HG02678 (cell line): Measurements from ENCODE around the gene ACTN1.
A peak's percentile ranks its signal among the peaks of the same experiment; 100 is the strongest.
"Not testable (repeated sequence)": the region's sequence is repeated elsewhere in the genome, so short reads cannot be mapped to it uniquely, and the experiment has no call there.

Experiments used
- ATAC-seq: cut with Tn5 transposase; IDR thresholded peaks from one replicate; pipeline ENCODE4 v1.9.1; 2021; ENCODE audit warnings: mild to moderate bottlenecking, moderate library complexity; ENCODE audit not compliant: unreplicated experiment

ACTN1 gene

DNA sequence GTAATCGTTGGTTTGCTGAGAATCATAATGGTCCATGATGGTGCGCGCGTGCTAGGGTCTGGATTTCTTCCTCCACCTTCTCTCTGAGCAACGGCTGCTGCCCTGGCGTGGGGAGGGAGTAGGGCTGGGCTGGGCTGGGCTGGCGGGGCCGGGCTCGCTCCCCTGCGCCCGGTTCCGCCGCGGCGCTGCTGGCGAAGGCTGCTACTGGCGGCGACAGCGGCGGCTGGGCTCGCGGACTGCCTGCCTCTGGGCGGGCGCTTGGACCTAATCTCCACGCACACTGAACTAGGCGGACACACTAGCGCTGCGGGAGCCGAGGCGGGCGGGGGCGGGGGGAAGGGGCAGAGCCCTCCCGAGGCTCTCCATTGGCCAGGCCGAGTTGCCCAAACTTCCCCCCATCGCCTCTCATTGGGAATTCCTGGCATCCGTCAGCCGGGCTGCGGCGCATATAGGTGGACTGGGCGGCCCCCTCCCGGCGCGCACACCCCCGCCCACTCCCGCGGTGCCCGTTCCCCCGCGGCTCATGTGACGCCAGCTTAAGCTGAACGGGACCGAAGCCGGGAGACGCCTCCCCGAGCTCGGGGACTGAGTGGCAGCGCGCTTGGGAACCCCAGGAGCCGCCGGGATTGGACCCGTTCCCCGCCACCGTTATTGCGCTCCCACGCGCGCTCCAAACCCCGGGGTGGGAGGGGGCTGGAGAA, at the start of gene ACTN1:
ACTN1 (minus strand) TSS at position 282 of the 701 bp plus-strand sequence; CDS start at position 36, 246 bp downstream.
- peak; percentile 41 for ATAC-seq

GRCh38 chr14:69027242-69027913, 48.3 kb upstream of the ACTN1 start:
- no peak for ATAC-seq

GRCh38 chr14:69023035-69023434, 43.9 kb upstream of the ACTN1 start:
- ATAC-seq, result no peak

- ATAC-seq, result not testable (repeated sequence)
Observed at GRCh38 chr14:69022093-69022492, 43.0 kb upstream of the ACTN1 start.

GRCh38 chr14:69017706-69018105, 38.6 kb upstream of the ACTN1 start:
- ATAC-seq, result no peak

- ATAC-seq, result no peak
Observed at GRCh38 chr14:69014829-69015259, 35.7 kb upstream of the ACTN1 start.

- no peak for ATAC-seq
Observed at GRCh38 chr14:69013943-69014782, 35.1 kb upstream of the ACTN1 start.

DNA sequence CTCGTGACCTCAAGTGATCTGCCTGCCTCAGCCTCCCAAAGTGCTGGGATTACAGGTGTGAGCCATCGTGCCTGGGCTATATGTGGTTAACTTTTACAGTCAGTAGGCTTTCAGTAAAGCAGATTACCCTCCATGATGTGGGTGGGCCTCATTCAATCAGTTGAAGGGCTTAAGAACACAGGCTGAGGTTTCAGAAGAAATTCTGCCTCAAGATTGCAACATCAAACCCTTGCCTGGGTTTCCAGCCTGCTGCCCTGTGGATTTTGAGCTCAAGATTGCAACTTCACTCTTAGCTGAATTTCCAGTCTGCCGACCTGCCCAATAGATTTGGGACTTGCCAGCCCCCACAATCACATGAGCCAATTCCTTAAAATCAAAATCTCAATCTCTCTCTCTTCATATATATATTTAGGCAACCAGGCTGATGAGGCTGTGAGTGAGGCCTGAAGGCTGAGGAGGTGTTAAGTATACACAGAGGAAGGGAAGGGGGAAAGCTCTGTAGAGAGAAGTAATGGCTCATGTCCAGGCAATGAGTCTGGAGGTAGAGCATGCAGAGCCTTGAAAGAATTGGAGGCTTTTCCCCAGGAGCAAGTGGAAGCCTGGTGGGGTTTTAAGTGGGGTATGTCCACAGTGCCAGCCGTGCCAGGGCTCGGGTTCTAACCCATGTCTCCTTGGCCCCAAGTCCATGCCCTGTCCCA, 33.3 kb upstream of the ACTN1 start:
- no peak for ATAC-seq

GRCh38 chr14:69010648-69011047, 31.5 kb upstream of the ACTN1 start:
- ATAC-seq, result no peak

DNA sequence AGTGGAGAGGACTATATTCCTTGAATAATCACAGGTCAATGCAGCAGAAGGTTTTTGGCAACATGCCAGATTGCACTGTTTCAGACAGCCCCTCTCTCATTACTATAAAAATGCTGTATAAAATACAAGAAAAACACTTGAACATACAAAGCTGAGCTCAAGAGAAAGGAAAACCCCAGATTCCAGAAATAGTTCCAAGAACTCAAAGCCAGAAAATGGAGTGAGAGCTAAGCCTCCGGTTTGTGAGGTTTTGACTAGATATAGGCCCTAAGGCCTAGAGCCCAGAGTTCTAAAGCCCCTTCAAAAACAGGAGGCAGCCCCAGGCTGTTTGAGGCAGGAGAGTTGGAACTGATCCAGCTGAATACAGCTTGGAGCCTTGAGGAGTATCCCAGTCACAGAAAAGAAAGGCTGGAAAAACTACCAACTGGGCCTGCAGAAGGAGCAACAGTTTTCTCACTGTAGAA, 29.4 kb upstream of the ACTN1 start:
- no peak for ATAC-seq

GRCh38 chr14:69006346-69006745, 27.2 kb upstream of the ACTN1 start:
- ATAC-seq, result no peak

- ATAC-seq, result no peak
Observed at GRCh38 chr14:69005432-69006148, 26.5 kb upstream of the ACTN1 start.

GRCh38 chr14:69004731-69005431, 25.8 kb upstream of the ACTN1 start:
- no peak for ATAC-seq

DNA sequence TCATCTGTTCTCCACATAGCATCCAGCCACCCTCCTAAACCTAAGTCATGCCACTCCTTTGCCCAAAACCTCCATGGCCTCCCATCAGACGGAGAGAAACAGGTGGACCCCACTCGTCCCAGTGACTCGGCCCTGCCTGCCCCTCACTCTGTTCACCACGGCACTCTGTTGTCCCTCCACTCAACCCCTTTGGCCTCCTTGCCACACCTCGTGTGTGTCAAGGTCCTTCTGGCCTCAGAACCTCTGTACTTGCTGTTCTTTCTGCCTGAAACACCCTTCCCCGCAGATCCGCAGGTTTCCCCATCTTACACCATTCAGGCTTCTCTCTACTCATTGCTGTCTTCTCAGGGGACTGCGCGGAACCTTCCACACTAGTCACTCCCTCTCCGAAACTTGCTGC, 24.5 kb upstream of the ACTN1 start:
- no peak for ATAC-seq

DNA sequence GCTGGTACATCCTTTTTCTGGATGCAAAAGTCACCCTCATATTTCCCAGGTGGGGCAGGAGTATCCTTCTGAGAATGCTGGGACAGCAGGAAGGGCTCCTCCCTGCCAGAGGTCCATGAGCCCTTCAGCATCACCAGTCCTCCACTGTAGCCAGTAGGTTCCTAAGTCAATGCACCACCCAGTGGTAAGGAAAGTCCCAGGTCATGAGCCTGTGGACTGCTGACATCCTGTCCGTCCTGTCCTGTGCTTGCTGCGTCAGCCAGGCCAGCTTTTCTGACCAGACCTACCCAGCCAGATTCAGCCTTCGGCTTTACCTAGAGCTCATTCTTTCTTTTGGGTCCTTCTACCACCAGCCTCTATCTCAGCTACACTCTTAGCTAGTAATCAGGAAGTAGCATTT, 23.0 kb upstream of the ACTN1 start:
- no peak for ATAC-seq

GRCh38 chr14:69001375-69001774, 22.3 kb upstream of the ACTN1 start:
- ATAC-seq, result no peak

- ATAC-seq, result no peak
Observed at GRCh38 chr14:68998062-68998461, 19.0 kb upstream of the ACTN1 start.

GRCh38 chr14:68995731-68996130, 16.6 kb upstream of the ACTN1 start:
- ATAC-seq, result no peak

- no peak for ATAC-seq
Observed at GRCh38 chr14:68994056-68994455, 15.0 kb upstream of the ACTN1 start.

DNA sequence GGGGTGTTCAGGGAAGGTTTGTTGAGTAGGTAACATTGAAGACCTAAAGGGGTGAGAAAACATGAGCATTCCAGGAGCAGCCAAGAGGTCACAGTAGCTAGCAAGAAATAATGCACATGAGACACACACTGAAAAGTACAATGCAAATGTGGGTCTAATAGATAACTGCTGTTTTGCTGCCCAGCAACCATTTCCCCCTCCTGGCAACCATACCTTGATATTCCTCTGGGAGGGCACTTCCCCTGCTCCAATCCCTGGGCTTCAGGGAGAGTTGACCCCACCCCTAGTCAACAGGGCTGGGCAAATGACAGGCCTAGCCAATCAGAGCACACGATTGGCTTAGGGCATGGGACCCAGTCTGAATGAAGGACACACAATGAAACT, 8.5 kb upstream of the ACTN1 start:
- ATAC-seq, result no peak
